HepG2 (cell line): Measurements from ENCODE around the gene PRR30. TPM values are rescaled to one million over a fixed set of nuclear protein-coding genes. Genes with fewer than 3 reads are reported as not detected.
A peak's percentile ranks its signal among the peaks of the same experiment; 100 is the strongest.

ENCODE experiments used
- ARNTL ChIP-seq: sonication (generic); formaldehyde crosslinking; IDR thresholded peaks from 2 replicates; pipeline ENCODE4 v1.4.0; 2020; ENCODE audit warnings: mild to moderate bottlenecking, missing genetic modification reagents
- CEBPB ChIP-seq: IDR thresholded peaks from 2 replicates; pipeline ENCODE4 v1.6.1; 2011; ENCODE audit warnings: low read depth, low read length, improper control_type of control experiment, borderline replicate concordance
- CREB1 ChIP-seq, 2 experiments: fragments of 450-650 bp in 1 of 2; IDR thresholded peaks; 2 replicates each; pipeline ENCODE4 v1.6.1; 2016 to 2017; ENCODE audit warnings: control low read depth in 1 of 2, mild to moderate bottlenecking in 1 of 2, missing compliant biosample characterization in 1 of 2, missing genetic modification characterization in 1 of 2
- ELF3 ChIP-seq: IDR thresholded peaks from 2 replicates; pipeline ENCODE4 v1.6.1; 2016; ENCODE audit warnings: missing genetic modification reagents, missing compliant biosample characterization
- GLI4 ChIP-seq: sonication (generic); formaldehyde crosslinking; IDR thresholded peaks from 2 replicates; pipeline ENCODE4 v1.5.1; 2020; ENCODE audit warnings: missing genetic modification reagents, mild to moderate bottlenecking, moderate library complexity, borderline replicate concordance
- ONECUT2 ChIP-seq: sonication (generic); formaldehyde crosslinking; IDR thresholded peaks from 2 replicates; pipeline ENCODE4 v1.4.0; 2020; ENCODE audit warnings: missing genetic modification reagents
- RFXAP ChIP-seq: sonication (generic); formaldehyde crosslinking; IDR thresholded peaks from 2 replicates; pipeline ENCODE4 v1.4.0; 2020; ENCODE audit warnings: missing genetic modification reagents, borderline replicate concordance
- TCF7 ChIP-seq: sonication (generic); IDR thresholded peaks from 2 replicates; pipeline ENCODE4 v1.6.1; 2016; ENCODE audit warnings: antibody characterized with exemption, low read depth
- TP53 ChIP-seq: sonication (generic); formaldehyde crosslinking; conservative IDR thresholded peaks from 2 replicates; pipeline ENCODE4 v1.4.0; 2020; ENCODE audit warnings: missing genetic modification reagents
- ZFP36L1 ChIP-seq: sonication (generic); formaldehyde crosslinking; IDR thresholded peaks from 2 replicates; pipeline ENCODE4 v1.8.0; 2022; ENCODE audit warnings: mild to moderate bottlenecking, missing genetic modification reagents, moderate library complexity
- ZNF224 ChIP-seq: sonication (generic); formaldehyde crosslinking; IDR thresholded peaks from 2 replicates; pipeline ENCODE4 v1.5.0; 2020; ENCODE audit warnings: mild to moderate bottlenecking, missing genetic modification reagents
- ZNF234 ChIP-seq: sonication (generic); formaldehyde crosslinking; conservative IDR thresholded peaks from 2 replicates; pipeline ENCODE4 v1.5.1; 2020; ENCODE audit warnings: mild to moderate bottlenecking, missing genetic modification reagents
- ZNF329 ChIP-seq: sonication (generic); formaldehyde crosslinking; IDR thresholded peaks from 2 replicates; pipeline ENCODE4 v1.9.0; 2021; ENCODE audit warnings: low read depth, mild to moderate bottlenecking, missing genetic modification reagents
- ZNF44 ChIP-seq: sonication (generic); formaldehyde crosslinking; IDR thresholded peaks from 2 replicates; pipeline ENCODE4 v1.5.1; 2020; ENCODE audit warnings: mild to moderate bottlenecking, missing genetic modification reagents
- ZNF549 ChIP-seq: sonication (generic); formaldehyde crosslinking; IDR thresholded peaks from 2 replicates; pipeline ENCODE4 v1.5.0; 2020; ENCODE audit warnings: missing genetic modification reagents
- ZNF552 ChIP-seq: sonication (generic); formaldehyde crosslinking; IDR thresholded peaks from 2 replicates; pipeline ENCODE4 v1.9.0; 2022; ENCODE audit warnings: missing genetic modification reagents, mild to moderate bottlenecking, borderline replicate concordance
- ZNF569 ChIP-seq: sonication (generic); formaldehyde crosslinking; IDR thresholded peaks from 2 replicates; pipeline ENCODE4 v1.5.0; 2020; ENCODE audit warnings: mild to moderate bottlenecking, missing genetic modification reagents, moderate library complexity, borderline replicate concordance
- ZNF891 ChIP-seq: sonication (generic); formaldehyde crosslinking; IDR thresholded peaks from 2 replicates; pipeline ENCODE4 v1.5.0; 2020; ENCODE audit warnings: mild to moderate bottlenecking, missing genetic modification reagents
- polyA plus RNA-seq, 8 experiments: library from polyadenylated mRNA; depleted of rRNA in 3 of 8; stranded (reverse) in 7 of 8; unstranded in 1 of 8; fragments of >200 nt; fragmentation: Illumina TruSeq in 4 of 8; extraction: Trizol in 4 of 8; gene quantifications; 2 replicates each; pipeline versions ENCODE4 v1.2.1 to v1.2.3, GENCODE V29; 2011 to 2016; ENCODE audit warnings: low read depth in 4 of 8, missing spikeins in 1 of 8, mixed read lengths in 1 of 8; ENCODE audit not compliant: insufficient read depth in 1 of 8
- total RNA-seq, 5 experiments: library from RNA; depleted of rRNA; stranded (reverse); fragments of >200 nt; fragmentation: Illumina TruSeq; extraction: Trizol; gene quantifications; 2 replicates each; pipeline ENCODE4 v1.2.3, GENCODE V29; 2016; ENCODE audit warnings: low read depth in 1 of 5
- TF ChIP-seq, protein P1 (sequence below): IDR thresholded peaks from 2 replicates; pipeline ENCODE4 v1.6.1; 2016
- TF ChIP-seq, protein P2 (sequence below): sonication (generic); formaldehyde crosslinking; IDR thresholded peaks from 2 replicates; pipeline ENCODE4 v1.4.0; 2020; ENCODE audit warnings: missing genetic modification reagents
- TF ChIP-seq, protein P3 (sequence below): sonication (generic); formaldehyde crosslinking; IDR thresholded peaks from 2 replicates; pipeline ENCODE4 v1.4.0; 2020; ENCODE audit warnings: missing genetic modification reagents
- TF ChIP-seq, protein P4 (sequence below): IDR thresholded peaks from 2 replicates; pipeline ENCODE4 v1.6.1; 2016; ENCODE audit warnings: low read depth, borderline replicate concordance

PRR30 gene
- total and polyA plus RNA-seq, 2 of the 13 experiments (the other 11 are each of a cell fraction or from before 2014, with no cell fraction given): not detected

DNA sequence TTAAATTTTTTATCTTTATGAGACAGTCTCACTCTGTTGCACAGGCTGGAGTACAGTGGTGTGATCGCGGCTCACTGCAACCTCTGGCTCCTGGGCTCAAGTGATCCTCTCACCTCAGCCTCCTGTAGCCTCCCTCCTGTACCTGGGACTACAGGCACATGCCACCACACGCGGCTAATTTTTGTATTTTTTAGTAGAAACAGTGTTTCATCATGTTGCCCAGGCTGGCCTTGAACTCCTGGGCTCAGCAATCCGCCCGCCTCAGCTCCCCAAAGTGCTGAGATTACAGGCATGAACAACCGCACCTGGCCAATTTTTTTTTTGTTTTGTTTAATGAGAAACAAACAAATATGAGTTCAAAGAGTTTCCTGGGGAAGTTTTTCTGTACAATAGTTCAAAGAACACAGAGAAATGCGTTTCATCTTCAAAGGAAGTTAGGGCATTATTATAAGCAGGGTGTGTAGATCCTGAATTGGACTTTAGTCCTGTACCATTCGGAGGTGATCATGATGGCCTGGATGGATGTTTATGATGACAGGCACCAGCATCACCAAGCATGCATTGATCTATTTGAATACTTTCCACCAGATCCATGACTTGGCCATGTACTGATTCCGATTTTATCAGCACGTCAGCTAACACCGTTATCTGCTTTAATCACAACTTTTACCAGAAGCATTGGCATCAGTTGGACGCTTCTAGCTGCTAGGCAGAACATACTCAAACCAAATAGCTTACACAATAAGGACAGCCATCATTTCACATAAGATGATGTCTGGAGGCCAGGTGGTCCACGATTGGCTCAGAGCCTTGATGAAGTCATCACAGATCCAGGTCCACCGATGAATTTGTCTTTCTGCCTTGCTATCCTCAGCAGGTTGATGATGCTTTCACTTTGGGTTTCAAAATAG lies 38.5 kb upstream of the PRR30 start (continued):
- 0 out of 2 replicates have a peak, but pooled peaks have one; percentile 51 for TF ChIP-seq ZNF552 (CRISPR knock-in tag)
- TF ChIP-seq, protein P1, sequence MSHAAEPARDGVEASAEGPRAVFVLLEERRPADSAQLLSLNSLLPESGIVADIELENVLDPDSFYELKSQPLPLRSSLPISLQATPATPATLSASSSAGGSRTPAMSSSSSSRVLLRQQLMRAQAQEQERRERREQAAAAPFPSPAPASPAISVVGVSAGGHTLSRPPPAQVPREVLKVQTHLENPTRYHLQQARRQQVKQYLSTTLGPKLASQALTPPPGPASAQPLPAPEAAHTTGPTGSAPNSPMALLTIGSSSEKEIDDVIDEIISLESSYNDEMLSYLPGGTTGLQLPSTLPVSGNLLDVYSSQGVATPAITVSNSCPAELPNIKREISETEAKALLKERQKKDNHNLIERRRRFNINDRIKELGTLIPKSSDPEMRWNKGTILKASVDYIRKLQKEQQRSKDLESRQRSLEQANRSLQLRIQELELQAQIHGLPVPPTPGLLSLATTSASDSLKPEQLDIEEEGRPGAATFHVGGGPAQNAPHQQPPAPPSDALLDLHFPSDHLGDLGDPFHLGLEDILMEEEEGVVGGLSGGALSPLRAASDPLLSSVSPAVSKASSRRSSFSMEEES (CRISPR knock-in tag): peak; percentile 83
- no peak for TF ChIP-seq ZNF224 (CRISPR knock-in tag)
- peak; percentile 49; the same call in 1 of the 2 replicates for TF ChIP-seq ZNF891 (CRISPR knock-in tag)
- peak; percentile 99 for TF ChIP-seq ARNTL (CRISPR knock-in tag)
- peak; percentile 86 for TF ChIP-seq CREB1 (IDR thresholded peaks at IDR 0.05)
- peak; percentile 87 for TF ChIP-seq CREB1 (CRISPR knock-in tag; IDR thresholded peaks at IDR 0.05)
- TF ChIP-seq ZNF44 (CRISPR knock-in tag): 0 out of 2 replicates have a peak, but pooled peaks have one; percentile 63
- peak; percentile 94; the same call in 1 of the 2 replicates for TF ChIP-seq ZNF569 (CRISPR knock-in tag)
- peak; percentile 73 for TF ChIP-seq ONECUT2 (CRISPR knock-in tag)
- 0 out of 2 replicates have a peak, but pooled peaks have one; percentile 35 for TF ChIP-seq TP53
- TF ChIP-seq, protein P2, sequence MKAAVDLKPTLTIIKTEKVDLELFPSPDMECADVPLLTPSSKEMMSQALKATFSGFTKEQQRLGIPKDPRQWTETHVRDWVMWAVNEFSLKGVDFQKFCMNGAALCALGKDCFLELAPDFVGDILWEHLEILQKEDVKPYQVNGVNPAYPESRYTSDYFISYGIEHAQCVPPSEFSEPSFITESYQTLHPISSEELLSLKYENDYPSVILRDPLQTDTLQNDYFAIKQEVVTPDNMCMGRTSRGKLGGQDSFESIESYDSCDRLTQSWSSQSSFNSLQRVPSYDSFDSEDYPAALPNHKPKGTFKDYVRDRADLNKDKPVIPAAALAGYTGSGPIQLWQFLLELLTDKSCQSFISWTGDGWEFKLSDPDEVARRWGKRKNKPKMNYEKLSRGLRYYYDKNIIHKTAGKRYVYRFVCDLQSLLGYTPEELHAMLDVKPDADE (CRISPR knock-in tag): no peak
- TF ChIP-seq GLI4: 0 out of 2 replicates have a peak, but pooled peaks have one; percentile 6
- no peak for TF ChIP-seq ZNF549 (CRISPR knock-in tag)
- TF ChIP-seq ZNF329: peak; percentile 8; the same call in 1 of the 2 replicates
- TF ChIP-seq, protein P3, sequence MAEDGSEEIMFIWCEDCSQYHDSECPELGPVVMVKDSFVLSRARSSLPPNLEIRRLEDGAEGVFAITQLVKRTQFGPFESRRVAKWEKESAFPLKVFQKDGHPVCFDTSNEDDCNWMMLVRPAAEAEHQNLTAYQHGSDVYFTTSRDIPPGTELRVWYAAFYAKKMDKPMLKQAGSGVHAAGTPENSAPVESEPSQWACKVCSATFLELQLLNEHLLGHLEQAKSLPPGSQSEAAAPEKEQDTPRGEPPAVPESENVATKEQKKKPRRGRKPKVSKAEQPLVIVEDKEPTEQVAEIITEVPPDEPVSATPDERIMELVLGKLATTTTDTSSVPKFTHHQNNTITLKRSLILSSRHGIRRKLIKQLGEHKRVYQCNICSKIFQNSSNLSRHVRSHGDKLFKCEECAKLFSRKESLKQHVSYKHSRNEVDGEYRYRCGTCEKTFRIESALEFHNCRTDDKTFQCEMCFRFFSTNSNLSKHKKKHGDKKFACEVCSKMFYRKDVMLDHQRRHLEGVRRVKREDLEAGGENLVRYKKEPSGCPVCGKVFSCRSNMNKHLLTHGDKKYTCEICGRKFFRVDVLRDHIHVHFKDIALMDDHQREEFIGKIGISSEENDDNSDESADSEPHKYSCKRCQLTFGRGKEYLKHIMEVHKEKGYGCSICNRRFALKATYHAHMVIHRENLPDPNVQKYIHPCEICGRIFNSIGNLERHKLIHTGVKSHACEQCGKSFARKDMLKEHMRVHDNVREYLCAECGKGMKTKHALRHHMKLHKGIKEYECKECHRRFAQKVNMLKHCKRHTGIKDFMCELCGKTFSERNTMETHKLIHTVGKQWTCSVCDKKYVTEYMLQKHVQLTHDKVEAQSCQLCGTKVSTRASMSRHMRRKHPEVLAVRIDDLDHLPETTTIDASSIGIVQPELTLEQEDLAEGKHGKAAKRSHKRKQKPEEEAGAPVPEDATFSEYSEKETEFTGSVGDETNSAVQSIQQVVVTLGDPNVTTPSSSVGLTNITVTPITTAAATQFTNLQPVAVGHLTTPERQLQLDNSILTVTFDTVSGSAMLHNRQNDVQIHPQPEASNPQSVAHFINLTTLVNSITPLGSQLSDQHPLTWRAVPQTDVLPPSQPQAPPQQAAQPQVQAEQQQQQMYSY (CRISPR knock-in tag): 0 out of 2 replicates have a peak, but pooled peaks have one; percentile 17
- TF ChIP-seq TCF7: peak; percentile 99
- TF ChIP-seq, protein P4, sequence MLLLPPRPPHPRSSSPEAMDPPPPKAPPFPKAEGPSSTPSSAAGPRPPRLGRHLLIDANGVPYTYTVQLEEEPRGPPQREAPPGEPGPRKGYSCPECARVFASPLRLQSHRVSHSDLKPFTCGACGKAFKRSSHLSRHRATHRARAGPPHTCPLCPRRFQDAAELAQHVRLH: peak; percentile 21
- peak; percentile 86 for TF ChIP-seq CEBPB
- no peak; the same call in 1 of the 2 replicates for TF ChIP-seq RFXAP (CRISPR knock-in tag)
- TF ChIP-seq ZFP36L1 (CRISPR knock-in tag): peak; percentile 81; the same call in 1 of the 2 replicates
- TF ChIP-seq ELF3 (CRISPR knock-in tag): peak; percentile 95
- no peak for TF ChIP-seq ZNF234 (CRISPR knock-in tag)
